Measurements from ENCODE around the gene HTD2.
"Not testable (repeated sequence)": the region's sequence is repeated elsewhere in the genome, so short reads cannot be mapped to it uniquely, and the experiment has no call there.

Gene HTD2

GRCh38 chr3:58331593-58332152 lies 25.4 kb downstream of the HTD2 start:
- H3K4me3 ChIP-seq (ENCODE audit: low read depth in 1 of 2, low read length in 2 of 2): no peak overlapping the region
- no peak overlapping the region for H3K27ac ChIP-seq (ENCODE audit: low read depth, low read length)
- no peak overlapping the region for H3K9ac ChIP-seq (ENCODE audit: low read depth in 1 of 2, low read length in 2 of 2)
- no peaks in the 10 kb centered on the region for H3K9me3 ChIP-seq (ENCODE audit: control insufficient read depth in 1 of 2, low read length in 2 of 2)
- no peaks in the 10 kb centered on the region for H3K36me3 ChIP-seq (ENCODE audit: control insufficient read depth in 1 of 2, insufficient read depth in 2 of 2, low read length in 2 of 2)
- no peaks in the 10 kb centered on the region for H3K27me3 ChIP-seq (ENCODE audit: control insufficient read depth in 1 of 2, insufficient read depth in 2 of 2, low read length in 2 of 2)
- H3K4me1 ChIP-seq (ENCODE audit: control insufficient read depth in 1 of 2, insufficient read depth in 2 of 2, low read length in 2 of 2): peaks cover 18 to 20% of the 10 kb centered on the region in 2 donors

GRCh38 chr3:58332575-58333188 lies 26.4 kb downstream of the HTD2 start, which contains the start of gene PXK:
Gene PXK, plus strand, starts transcription at chr3:58332892. Its CDS starts 97 bp downstream, at chr3:58332989.
- Histone ChIP-seq H3K27me3 (ENCODE audit: control insufficient read depth in 1 of 2, insufficient read depth in 2 of 2, low read length in 2 of 2) (no peaks in the 10 kb centered on the region), H3K36me3 (ENCODE audit: control insufficient read depth in 1 of 2, insufficient read depth in 2 of 2, low read length in 2 of 2) (no peaks in the 10 kb centered on the region), H3K4me1 (ENCODE audit: control insufficient read depth in 1 of 2, insufficient read depth in 2 of 2, low read length in 2 of 2) (peaks cover 18 to 20% of the 10 kb centered on the region in 2 donors), H3K4me3 (ENCODE audit: low read depth in 1 of 2, low read length in 2 of 2) (peak within 1 kb of the TSS; percentile 85), H3K9ac (ENCODE audit: low read depth in 1 of 2, low read length in 2 of 2) (peak within 1 kb of the TSS; percentile 60 to 78), H3K9me3 (ENCODE audit: control insufficient read depth in 1 of 2, low read length in 2 of 2) (no peaks in the 10 kb centered on the region), H3K27ac (ENCODE audit: low read depth, low read length) (no peak within 1 kb of the TSS)

GRCh38 chr3:58333206-58334012 lies 27.1 kb downstream of the HTD2 start:
- no peak overlapping the region for H3K27ac ChIP-seq (ENCODE audit: low read depth, low read length)
- H3K36me3 ChIP-seq (ENCODE audit: control insufficient read depth in 1 of 2, insufficient read depth in 2 of 2, low read length in 2 of 2): no peaks in the 10 kb centered on the region
- H3K4me3 ChIP-seq (ENCODE audit: low read depth in 1 of 2, low read length in 2 of 2): peak overlapping the region; percentile 85
- no peaks in the 10 kb centered on the region for H3K27me3 ChIP-seq (ENCODE audit: control insufficient read depth in 1 of 2, insufficient read depth in 2 of 2, low read length in 2 of 2)
- H3K4me1 ChIP-seq (ENCODE audit: control insufficient read depth in 1 of 2, insufficient read depth in 2 of 2, low read length in 2 of 2): peaks cover 18 to 20% of the 10 kb centered on the region in 2 donors
- peak overlapping the region; percentile 60 to 78 for H3K9ac ChIP-seq (ENCODE audit: low read depth in 1 of 2, low read length in 2 of 2)
- H3K9me3 ChIP-seq (ENCODE audit: control insufficient read depth in 1 of 2, low read length in 2 of 2): no peaks in the 10 kb centered on the region

- Histone ChIP-seq H3K9ac (ENCODE audit: low read depth in 1 of 2, low read length in 2 of 2) (peak overlapping the region; percentile 60 to 78), H3K27me3 (ENCODE audit: control insufficient read depth in 1 of 2, insufficient read depth in 2 of 2, low read length in 2 of 2) (no peaks in the 10 kb centered on the region), H3K9me3 (ENCODE audit: control insufficient read depth in 1 of 2, low read length in 2 of 2) (no peaks in the 10 kb centered on the region), H3K36me3 (ENCODE audit: control insufficient read depth in 1 of 2, insufficient read depth in 2 of 2, low read length in 2 of 2) (no peaks in the 10 kb centered on the region), H3K27ac (ENCODE audit: low read depth, low read length) (no peak overlapping the region), H3K4me3 (ENCODE audit: low read depth in 1 of 2, low read length in 2 of 2) (peak overlapping the region; percentile 85), H3K4me1 (ENCODE audit: control insufficient read depth in 1 of 2, insufficient read depth in 2 of 2, low read length in 2 of 2) (peaks cover 18 to 20% of the 10 kb centered on the region in 2 donors)
These were observed 27.6 kb downstream of the HTD2 start for GRCh38 chr3:58334013-58334321.

- H3K4me3 ChIP-seq (ENCODE audit: low read depth in 1 of 2, low read length in 2 of 2): peak overlapping the region; percentile 85
- no peaks in the 10 kb centered on the region for H3K27me3 ChIP-seq (ENCODE audit: control insufficient read depth in 1 of 2, insufficient read depth in 2 of 2, low read length in 2 of 2)
- H3K27ac ChIP-seq (ENCODE audit: low read depth, low read length): no peak overlapping the region
- H3K9me3 ChIP-seq (ENCODE audit: control insufficient read depth in 1 of 2, low read length in 2 of 2): no peaks in the 10 kb centered on the region
- no peaks in the 10 kb centered on the region for H3K36me3 ChIP-seq (ENCODE audit: control insufficient read depth in 1 of 2, insufficient read depth in 2 of 2, low read length in 2 of 2)
- no peak overlapping the region for H3K9ac ChIP-seq (ENCODE audit: low read depth in 1 of 2, low read length in 2 of 2)
- H3K4me1 ChIP-seq (ENCODE audit: control insufficient read depth in 1 of 2, insufficient read depth in 2 of 2, low read length in 2 of 2): peaks cover 18 to 20% of the 10 kb centered on the region in 2 donors
These were observed 28.2 kb downstream of the HTD2 start for GRCh38 chr3:58334506-58334884.

- no peaks in the 10 kb centered on the region for H3K36me3 ChIP-seq (ENCODE audit: control insufficient read depth in 1 of 2, insufficient read depth in 2 of 2, low read length in 2 of 2)
- H3K4me1 ChIP-seq (ENCODE audit: control insufficient read depth in 1 of 2, insufficient read depth in 2 of 2, low read length in 2 of 2): peaks cover 18 to 20% of the 10 kb centered on the region in 2 donors
- no peaks in the 10 kb centered on the region for H3K9me3 ChIP-seq (ENCODE audit: control insufficient read depth in 1 of 2, low read length in 2 of 2)
- H3K4me3 ChIP-seq (ENCODE audit: low read depth in 1 of 2, low read length in 2 of 2): no peak overlapping the region
- H3K27ac ChIP-seq (ENCODE audit: low read depth, low read length): peak overlapping the region; percentile 39
- H3K9ac ChIP-seq (ENCODE audit: low read depth in 1 of 2, low read length in 2 of 2): peak overlapping the region in 1 of 2 donors; percentile 39
- no peaks in the 10 kb centered on the region for H3K27me3 ChIP-seq (ENCODE audit: control insufficient read depth in 1 of 2, insufficient read depth in 2 of 2, low read length in 2 of 2)
These were observed 29.3 kb downstream of the HTD2 start for GRCh38 chr3:58335652-58335947.

GRCh38 chr3:58336135-58336882 lies 30.0 kb downstream of the HTD2 start:
- no peak overlapping the region for H3K9ac ChIP-seq (ENCODE audit: low read depth in 1 of 2, low read length in 2 of 2)
- no peaks in the 10 kb centered on the region for H3K27me3 ChIP-seq (ENCODE audit: control insufficient read depth in 1 of 2, insufficient read depth in 2 of 2, low read length in 2 of 2)
- H3K4me3 ChIP-seq (ENCODE audit: low read depth in 1 of 2, low read length in 2 of 2): no peak overlapping the region
- H3K4me1 ChIP-seq (ENCODE audit: control insufficient read depth in 1 of 2, insufficient read depth in 2 of 2, low read length in 2 of 2): peaks cover 18 to 20% of the 10 kb centered on the region in 2 donors
- no peaks in the 10 kb centered on the region for H3K9me3 ChIP-seq (ENCODE audit: control insufficient read depth in 1 of 2, low read length in 2 of 2)
- no peak overlapping the region for H3K27ac ChIP-seq (ENCODE audit: low read depth, low read length)
- H3K36me3 ChIP-seq (ENCODE audit: control insufficient read depth in 1 of 2, insufficient read depth in 2 of 2, low read length in 2 of 2): no peaks in the 10 kb centered on the region

GRCh38 chr3:58337190-58337589 lies 30.9 kb downstream of the HTD2 start:
- H3K36me3 ChIP-seq (ENCODE audit: control insufficient read depth in 1 of 2, insufficient read depth in 2 of 2, low read length in 2 of 2): no peaks in the 10 kb centered on the region
- peaks cover 15 to 18% of the 10 kb centered on the region in 2 donors for H3K4me1 ChIP-seq (ENCODE audit: control insufficient read depth in 1 of 2, insufficient read depth in 2 of 2, low read length in 2 of 2)
- no peak overlapping the region for H3K27ac ChIP-seq (ENCODE audit: low read depth, low read length)
- no peak overlapping the region for H3K4me3 ChIP-seq (ENCODE audit: low read depth in 1 of 2, low read length in 2 of 2)
- no peaks in the 10 kb centered on the region for H3K9me3 ChIP-seq (ENCODE audit: control insufficient read depth in 1 of 2, low read length in 2 of 2)
- H3K27me3 ChIP-seq (ENCODE audit: control insufficient read depth in 1 of 2, insufficient read depth in 2 of 2, low read length in 2 of 2): no peaks in the 10 kb centered on the region
- H3K9ac ChIP-seq (ENCODE audit: low read depth in 1 of 2, low read length in 2 of 2): no peak overlapping the region

- H3K4me1 ChIP-seq (ENCODE audit: control insufficient read depth in 1 of 2, insufficient read depth in 2 of 2, low read length in 2 of 2): peaks cover 18% of the 10 kb centered on the region in 2 donors
- H3K4me3 ChIP-seq (ENCODE audit: low read depth in 1 of 2, low read length in 2 of 2); H3K27me3 ChIP-seq (ENCODE audit: control insufficient read depth in 1 of 2, insufficient read depth in 2 of 2, low read length in 2 of 2); H3K36me3 ChIP-seq (ENCODE audit: control insufficient read depth in 1 of 2, insufficient read depth in 2 of 2, low read length in 2 of 2); H3K9me3 ChIP-seq (ENCODE audit: control insufficient read depth in 1 of 2, low read length in 2 of 2); H3K9ac ChIP-seq (ENCODE audit: low read depth in 1 of 2, low read length in 2 of 2); H3K27ac ChIP-seq (ENCODE audit: low read depth, low read length): not testable (repeated sequence)
These were observed 32.8 kb downstream of the HTD2 start for GRCh38 chr3:58339146-58339545.
